ENCODE results near the gene AKAP8L.
A peak's percentile ranks its signal among the peaks of the same experiment; 100 is the strongest.
"Not testable (repeated sequence)": the region's sequence is repeated elsewhere in the genome, so short reads cannot be mapped to it uniquely, and the experiment has no call there.

Gene AKAP8L

GRCh38 chr19:15337202-15337601, 81.6 kb downstream of the AKAP8L start:
- DNase-seq, result no peak

DNA sequence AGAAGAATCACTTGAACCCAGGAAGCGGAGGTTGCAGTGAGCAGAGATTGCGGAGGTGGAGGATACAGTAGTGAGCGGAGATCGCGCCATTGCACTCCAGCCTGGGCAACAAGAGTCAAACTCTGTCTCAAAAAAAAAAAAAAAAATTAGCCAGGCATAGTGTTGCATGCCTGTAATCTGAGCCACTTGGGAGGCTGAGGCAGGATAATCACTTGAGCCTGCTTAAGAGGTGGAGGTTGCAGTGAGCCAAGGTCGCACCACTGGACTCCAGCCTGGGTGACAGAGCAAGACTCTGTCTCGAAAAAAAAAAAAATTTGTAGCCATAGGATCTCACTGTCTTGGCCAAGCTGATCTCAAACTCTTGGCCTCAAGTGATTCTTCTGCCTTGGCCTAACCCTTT, 82.8 kb downstream of the AKAP8L start:
- not testable (repeated sequence) for DNase-seq

DNA sequence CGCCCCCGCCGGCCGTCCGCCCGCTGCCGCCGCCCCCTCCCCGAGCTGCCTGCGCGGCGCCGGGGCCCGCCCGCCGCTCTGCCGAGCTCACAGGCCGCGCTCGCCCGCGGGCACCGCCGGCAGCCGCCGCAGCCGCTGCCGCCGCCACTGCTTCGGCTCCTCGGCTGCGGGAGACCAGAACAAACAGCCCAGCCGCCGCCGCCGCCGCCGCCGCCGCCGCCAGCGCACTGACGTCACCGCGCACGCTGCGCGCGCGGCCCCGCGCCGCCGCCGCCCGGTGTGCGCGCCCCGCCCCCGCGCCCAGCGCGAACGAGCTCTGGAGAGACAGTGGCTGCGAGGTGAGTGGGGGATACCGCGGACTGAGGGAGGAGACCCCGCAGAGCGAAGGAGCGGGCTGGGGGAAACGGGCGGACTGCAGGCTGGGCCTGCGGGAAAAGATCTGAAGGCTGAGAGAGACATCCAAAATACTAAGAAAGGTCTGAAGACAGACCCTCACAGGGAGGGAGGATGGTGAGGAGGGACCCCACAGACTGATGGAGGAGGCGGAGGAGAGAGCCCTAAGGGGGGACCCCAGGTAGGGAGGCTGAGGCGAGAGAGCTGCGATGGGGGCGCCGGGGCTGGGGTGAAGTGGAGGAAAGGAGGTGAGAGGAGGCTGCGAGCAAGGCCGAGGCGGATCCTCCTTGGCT, 86.3 kb downstream of the AKAP8L start, which contains the start of gene BRD4:
TSS of gene BRD4 (minus strand) at position 229 of the 686 bp plus-strand sequence. CDS start 59,440 bp downstream, outside the sequence.
- DNase-seq, result peak; percentile 67

- peak; percentile 59 for DNase-seq
Observed at GRCh38 chr19:15331419-15332310, 87.1 kb downstream of the AKAP8L start.

GRCh38 chr19:15330801-15331418, 87.9 kb downstream of the AKAP8L start:
- DNase-seq, result peak; percentile 5

All from activated T-cell treated with anti-CD3 and anti-CD28 coated beads for 4 hours (primary cell).